ENCODE measurements around the gene PPP2R1B. TPM values are rescaled to one million over a fixed set of nuclear protein-coding genes. Genes with fewer than 3 reads are reported as not detected.

PPP2R1B gene
- total and polyA plus RNA-seq, 2 of the 8 experiments (the other 6 are each of a cell fraction or from before 2014, with no cell fraction given), result 25.8 to 87.0 TPM

GRCh38 chr11:111718436-111718835, 47.8 kb downstream of the PPP2R1B start:
- no peak overlapping the region for H2AFZ ChIP-seq (ENCODE audit: low read length)
- H3K4ac ChIP-seq (replicated peaks; ENCODE audit: insufficient read length, low read depth, low read length), result no peak overlapping the region
- H3K79me1 ChIP-seq (ENCODE audit: low read depth, low read length), result no peaks in the 10 kb centered on the region
- no peak overlapping the region for H3K27ac ChIP-seq (ENCODE audit: low read depth, low read length)
- peaks cover 0 to 4% of the 10 kb centered on the region in 2 experiments for H4K20me1 ChIP-seq (replicated peaks in 1 of 2; ENCODE audit: control insufficient read depth in 1 of 2, insufficient read depth in 2 of 2, low read length in 2 of 2)
- H2BK120ac ChIP-seq (replicated peaks; ENCODE audit: low read depth, low read length), result no peak overlapping the region
- FAIRE-seq, result no peak
- ChIA-PET CTCF (ENCODE audit: partially characterized antibody) (interaction anchor here (0.8 to 3.4 kb wide), 4 partner anchors 9 to 114 kb away, joined by 3 to 11 read pairs (median 4); no protein-coding TSS in a partner anchor), POLR2A (ENCODE audit: partially characterized antibody) (interaction anchor here (0.7 kb wide), 1 partner anchor 16 kb away, joined by 3 read pairs; no protein-coding TSS in a partner anchor)
- no peak for DNase-seq (ENCODE audit: low read depth in 1 of 2, low spot score in 2 of 2)
- no peaks in the 10 kb centered on the region for H3K9me3 ChIP-seq (ENCODE audit: insufficient read depth in 2 of 2, low read depth in 1 of 2, low read length in 1 of 2)
- no peaks in the 10 kb centered on the region for H3K79me2 ChIP-seq (ENCODE audit: control insufficient read depth in 1 of 2, insufficient read depth in 2 of 2, low read length in 2 of 2)
- no peak overlapping the region for H2BK5ac ChIP-seq (ENCODE audit: low read depth, low read length)
- no peak overlapping the region for H2BK20ac ChIP-seq (ENCODE audit: low read length)
- H3K18ac ChIP-seq (ENCODE audit: extremely low read depth, low read length), result no peak overlapping the region
- WGBS, 2 experiments (ENCODE audit: extremely low coverage in 1 of 2, insufficient coverage in 1 of 2, insufficient read length in 1 of 2, insufficient replicate concordance in 2 of 2, low coverage in 1 of 2, low lambda C conversion rate in 2 of 2, missing lambda C conversion rate in 1 of 2), result 89% methylated on average over 6 of the region's 6 CpGs; no CpG with 5 or more reads in 1 of the 2 experiments
- no peak overlapping the region for H3K4me2 ChIP-seq (ENCODE audit: insufficient read depth in 1 of 2, low read depth in 2 of 2, low read length in 2 of 2)
- H4K91ac ChIP-seq (replicated peaks; ENCODE audit: insufficient read length, low read length), result no peak overlapping the region
- no peaks in the 10 kb centered on the region for H3K27me3 ChIP-seq (replicated peaks in 1 of 4; ENCODE audit: control insufficient read depth in 3 of 4, extremely low read depth in 1 of 4, insufficient read depth in 3 of 4, low read length in 3 of 4)
- H3K9ac ChIP-seq (replicated peaks in 1 of 4; ENCODE audit: extremely low read depth in 1 of 4, low read depth in 3 of 4, low read length in 3 of 4), result no peak overlapping the region
- no peak overlapping the region for H4K5ac ChIP-seq (ENCODE audit: insufficient read length, low read depth, low read length)
- H3K56ac ChIP-seq (replicated peaks; ENCODE audit: insufficient read length, low read depth, low read length), result no peak overlapping the region
- H3K14ac ChIP-seq (ENCODE audit: insufficient read length), result no peak overlapping the region
- H3K23ac ChIP-seq (ENCODE audit: insufficient read length), result no peak overlapping the region
- H2BK12ac ChIP-seq (ENCODE audit: low read depth, low read length), result no peak overlapping the region
- peaks cover 4 to 7% (median 4%) of the 10 kb centered on the region in 4 experiments; a peak in 5 of 7 replicates for H3K4me1 ChIP-seq (replicated peaks in 1 of 4; ENCODE audit: control insufficient read depth in 3 of 4, insufficient read depth in 4 of 4, low read length in 3 of 4)
- no peak overlapping the region for H3K4me3 ChIP-seq (ENCODE audit: extremely low read depth in 1 of 4, insufficient read depth in 2 of 4, low read depth in 3 of 4, low read length in 4 of 4)
- H3K36me3 ChIP-seq (ENCODE audit: control insufficient read depth in 2 of 4, insufficient read depth in 4 of 4, low read length in 3 of 4), result peaks cover 0 to 27% (median 4%) of the 10 kb centered on the region in 4 experiments; a peak in 4 of 8 replicates
- H3K23me2 ChIP-seq (ENCODE audit: low read depth, low read length), result no peaks in the 10 kb centered on the region
- no peak overlapping the region for H4K8ac ChIP-seq (ENCODE audit: extremely low read depth, insufficient read depth, low read length)
- H2BK15ac ChIP-seq (ENCODE audit: low read length), result no peak overlapping the region
- H2AK5ac ChIP-seq (ENCODE audit: low read depth, low read length), result no peak overlapping the region
- TF ChIP-seq SUZ12 (IDR thresholded peaks at IDR 0.05; ENCODE audit: low read length) (no peak), POLR2AphosphoS5 (IDR thresholded peaks at IDR 0.05; ENCODE audit: low read depth, low read length) (no peak), CEBPB (IDR thresholded peaks at IDR 0.05; ENCODE audit: low read depth, low read length) (no peak), KDM5A (IDR thresholded peaks at IDR 0.05; ENCODE audit: low read length) (no peak), ATF2 (IDR thresholded peaks at IDR 0.05; ENCODE audit: low read length) (no peak), ATF3 (IDR thresholded peaks at IDR 0.05; ENCODE audit: insufficient read depth, low read depth, low read length) (no peak), USF2 (IDR thresholded peaks at IDR 0.05; ENCODE audit: low read length) (no peak), EGR1 (IDR thresholded peaks at IDR 0.05; ENCODE audit: borderline replicate concordance, low read depth, low read length) (no peak), CREB1 (IDR thresholded peaks at IDR 0.05) (no peak), EZH2 (IDR thresholded peaks at IDR 0.05; ENCODE audit: low read depth, low read length, severe bottlenecking) (no peak), TAF1 (IDR thresholded peaks at IDR 0.05; ENCODE audit: low read depth, low read length) (no peak)

Measured in H1 (cell line).